HEK293 (cell line): ENCODE results near the gene KLK15.
A peak's percentile ranks its signal among the peaks of the same experiment; 100 is the strongest.

Experiments used
- CTCF ChIA-PET: fragments of 350-600 bp; formaldehyde crosslinking; extraction: SDS; loops from one replicate; lab custom pipeline; 2021; ENCODE audit warnings: antibody characterized with exemption; lab: Yijun Ruan, JAX
- POLR2A ChIA-PET: fragments of 300-600 bp; formaldehyde crosslinking; extraction: SDS; loops from one replicate; lab custom pipeline; 2020; ENCODE audit warnings: antibody characterized with exemption, inconsistent platforms; lab: Yijun Ruan, JAX
- H3K27ac ChIP-seq: fragments of 200-500 bp; sonication (Bioruptor generic); 2 replicates; pipeline ENCODE4 v1.5.1; 2014; ENCODE audit warnings: low read depth, low read length, control low read depth, inconsistent platforms; ENCODE audit errors: extremely low read depth
- H3K36me3 ChIP-seq, 2 experiments: fragments of 200-500 bp in 1 of 2; sonication (Bioruptor generic) in 1 of 2; 1 replicate in 1 of 2; 2 replicates in 1 of 2; pipeline ENCODE4 v1.5.1; 2014 to 2017; ENCODE audit warnings: inconsistent platforms in 2 of 2, low read length in 2 of 2; ENCODE audit not compliant: control insufficient read depth in 2 of 2, insufficient read depth in 1 of 2
- H3K4me1 ChIP-seq: fragments of 200-500 bp; sonication (Bioruptor generic); 2 replicates; pipeline ENCODE4 v1.5.1; 2014; ENCODE audit warnings: mild to moderate bottlenecking, low read length, inconsistent platforms; ENCODE audit not compliant: control insufficient read depth, insufficient read depth
- H3K4me3 ChIP-seq: 2 replicates; pipeline ENCODE4 v1.5.1; 2011; ENCODE audit warnings: low read depth, mild to moderate bottlenecking, control low read depth, low read length, moderate library complexity
- H3K9me3 ChIP-seq: fragments of 200-500 bp; sonication (Bioruptor generic); 2 replicates; pipeline ENCODE4 v1.5.1; 2014; ENCODE audit warnings: low read depth, low read length, inconsistent platforms; ENCODE audit not compliant: control insufficient read depth, insufficient read depth
- GLIS1 ChIP-seq: fragments of 450-650 bp; formaldehyde crosslinking; IDR thresholded peaks from 2 replicates; pipeline ENCODE4 v1.5.1; 2016; ENCODE audit warnings: missing biosample characterization, missing genetic modification characterization
- MYNN ChIP-seq: fragments of 450-650 bp; formaldehyde crosslinking; IDR thresholded peaks from 2 replicates; pipeline ENCODE4 v1.5.1; 2016; ENCODE audit warnings: missing biosample characterization, missing genetic modification characterization, borderline replicate concordance
- OVOL3 ChIP-seq: fragments of 450-650 bp; formaldehyde crosslinking; IDR thresholded peaks from 2 replicates; pipeline ENCODE4 v1.5.1; 2016; ENCODE audit warnings: missing biosample characterization, missing genetic modification characterization
- SP2 ChIP-seq: fragments of 450-650 bp; formaldehyde crosslinking; IDR thresholded peaks from 2 replicates; pipeline ENCODE4 v1.5.1; 2016; ENCODE audit warnings: missing biosample characterization, missing genetic modification characterization
- ZBTB20 ChIP-seq: fragments of 450-650 bp; formaldehyde crosslinking; IDR thresholded peaks from 2 replicates; pipeline ENCODE4 v1.5.1; 2016; ENCODE audit warnings: missing biosample characterization, missing genetic modification characterization
- ZBTB7A ChIP-seq: fragments of 450-650 bp; formaldehyde crosslinking; IDR thresholded peaks from 2 replicates; pipeline ENCODE4 v1.5.1; 2016; ENCODE audit warnings: low read depth, missing biosample characterization, missing genetic modification characterization
- ZEB2 ChIP-seq: fragments of 450-650 bp; formaldehyde crosslinking; IDR thresholded peaks from 2 replicates; pipeline ENCODE4 v1.5.1; 2016; ENCODE audit warnings: missing biosample characterization, missing genetic modification characterization
- ZNF10 ChIP-seq: fragments of 450-650 bp; formaldehyde crosslinking; IDR thresholded peaks from 2 replicates; pipeline ENCODE4 v1.5.1; 2017; ENCODE audit warnings: missing biosample characterization, missing genetic modification characterization
- ZNF114 ChIP-seq: fragments of 450-650 bp; formaldehyde crosslinking; IDR thresholded peaks from 2 replicates; pipeline ENCODE4 v1.5.0; 2017; ENCODE audit warnings: missing biosample characterization, missing genetic modification characterization
- ZNF157 ChIP-seq: fragments of 450-650 bp; formaldehyde crosslinking; IDR thresholded peaks from 2 replicates; pipeline ENCODE4 v1.5.1; 2016; ENCODE audit warnings: missing biosample characterization, missing genetic modification characterization
- ZNF19 ChIP-seq: fragments of 450-650 bp; formaldehyde crosslinking; IDR thresholded peaks from 2 replicates; pipeline ENCODE4; 2016; ENCODE audit warnings: missing biosample characterization, missing genetic modification characterization, low read depth
- ZNF223 ChIP-seq: fragments of 450-650 bp; formaldehyde crosslinking; IDR thresholded peaks from 2 replicates; pipeline ENCODE4 v1.5.1; 2016; ENCODE audit warnings: missing biosample characterization, missing genetic modification characterization
- ZNF266 ChIP-seq: fragments of 450-650 bp; formaldehyde crosslinking; IDR thresholded peaks from 2 replicates; pipeline ENCODE4 v1.5.1; 2016; ENCODE audit warnings: missing biosample characterization, missing genetic modification characterization, low read depth
- ZNF311 ChIP-seq: fragments of 450-650 bp; formaldehyde crosslinking; IDR thresholded peaks from 2 replicates; pipeline ENCODE4 v1.5.1; 2017; ENCODE audit warnings: missing biosample characterization, missing genetic modification characterization, borderline replicate concordance
- ZNF501 ChIP-seq: fragments of 450-650 bp; formaldehyde crosslinking; IDR thresholded peaks from 2 replicates; pipeline ENCODE4 v1.5.1; 2016; ENCODE audit warnings: missing biosample characterization, missing genetic modification characterization
- ZNF544 ChIP-seq: fragments of 450-650 bp; formaldehyde crosslinking; IDR thresholded peaks from 2 replicates; pipeline ENCODE4 v1.5.0; 2017; ENCODE audit warnings: missing biosample characterization, missing genetic modification characterization
- ZNF560 ChIP-seq: fragments of 450-650 bp; formaldehyde crosslinking; IDR thresholded peaks from 2 replicates; pipeline ENCODE4 v1.5.1; 2017; ENCODE audit warnings: missing biosample characterization, missing genetic modification characterization, borderline replicate concordance
- ZNF621 ChIP-seq: fragments of 450-650 bp; formaldehyde crosslinking; IDR thresholded peaks from 2 replicates; pipeline ENCODE4 v1.5.1; 2017; ENCODE audit warnings: missing biosample characterization, missing genetic modification characterization
- ZNF623 ChIP-seq: fragments of 450-650 bp; formaldehyde crosslinking; IDR thresholded peaks from 2 replicates; pipeline ENCODE4 v1.5.1; 2016; ENCODE audit warnings: missing biosample characterization, missing genetic modification characterization
- TF ChIP-seq, protein P1 (sequence below): fragments of 450-650 bp; formaldehyde crosslinking; IDR thresholded peaks from 2 replicates; pipeline ENCODE4 v1.5.1; 2016; ENCODE audit warnings: missing biosample characterization, missing genetic modification characterization
- TF ChIP-seq, protein P2 (sequence below): fragments of 450-650 bp; formaldehyde crosslinking; IDR thresholded peaks from 2 replicates; pipeline ENCODE4 v1.5.1; 2017; ENCODE audit warnings: missing biosample characterization, missing genetic modification characterization
- TF ChIP-seq, protein P3 (sequence below): fragments of 450-650 bp; formaldehyde crosslinking; IDR thresholded peaks from 2 replicates; pipeline ENCODE4 v1.5.1; 2016; ENCODE audit warnings: missing biosample characterization, missing genetic modification characterization
- TF ChIP-seq, protein P4 (sequence below): fragments of 450-650 bp; formaldehyde crosslinking; IDR thresholded peaks from 2 replicates; pipeline ENCODE4 v1.5.1; 2016; ENCODE audit warnings: missing biosample characterization, missing genetic modification characterization
- TF ChIP-seq, protein P5 (sequence below): fragments of 450-650 bp; IDR thresholded peaks from 2 replicates; pipeline ENCODE4 v1.5.1; 2018; ENCODE audit warnings: missing biosample characterization, mild to moderate bottlenecking, missing genetic modification characterization
- TF ChIP-seq, protein P6 (sequence below): sonication (generic); formaldehyde crosslinking; IDR thresholded peaks from 2 replicates; pipeline ENCODE4 v1.8.1; 2022; ENCODE audit warnings: mild to moderate bottlenecking, moderate library complexity, missing genetic modification reagents

Gene KLK15

DNA sequence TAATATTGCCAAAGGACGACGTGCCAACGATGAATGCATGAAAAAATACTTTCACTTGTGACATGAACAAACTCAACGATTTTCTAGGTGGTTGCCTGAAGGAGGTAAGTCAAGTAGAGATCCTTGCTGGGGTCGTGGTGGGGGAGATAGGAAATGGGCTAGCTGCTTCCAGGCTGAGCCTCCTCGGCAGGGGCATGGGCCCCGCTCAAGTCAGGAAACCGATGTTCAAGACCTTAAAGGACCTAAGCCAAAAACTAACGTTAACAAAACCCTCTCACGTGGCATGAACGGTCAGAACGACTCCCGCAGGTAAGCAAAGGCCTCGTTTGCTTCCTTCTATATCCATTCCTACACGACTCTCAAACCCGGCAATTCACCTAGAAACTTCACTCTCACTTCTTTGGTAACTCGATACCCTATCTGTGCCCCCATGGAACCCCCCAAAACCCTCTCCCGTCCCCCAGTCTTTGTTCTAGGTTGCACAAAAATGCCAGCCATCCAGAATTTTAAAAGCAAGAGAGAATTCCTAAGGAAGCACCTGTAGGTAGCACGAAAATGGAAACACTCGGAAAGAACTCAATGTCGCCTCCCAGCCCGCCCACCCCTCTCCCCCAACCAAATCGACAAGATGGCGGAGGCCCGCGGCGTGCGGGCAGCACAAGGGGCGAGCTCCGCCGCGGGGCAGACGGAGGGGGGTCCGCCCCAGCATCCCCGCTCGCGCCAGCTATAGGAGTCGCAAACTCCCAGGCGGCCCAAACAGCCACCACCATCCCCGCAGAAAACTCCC, 29.5 kb downstream of the KLK15 start (continued):
- TF ChIP-seq, protein P1, sequence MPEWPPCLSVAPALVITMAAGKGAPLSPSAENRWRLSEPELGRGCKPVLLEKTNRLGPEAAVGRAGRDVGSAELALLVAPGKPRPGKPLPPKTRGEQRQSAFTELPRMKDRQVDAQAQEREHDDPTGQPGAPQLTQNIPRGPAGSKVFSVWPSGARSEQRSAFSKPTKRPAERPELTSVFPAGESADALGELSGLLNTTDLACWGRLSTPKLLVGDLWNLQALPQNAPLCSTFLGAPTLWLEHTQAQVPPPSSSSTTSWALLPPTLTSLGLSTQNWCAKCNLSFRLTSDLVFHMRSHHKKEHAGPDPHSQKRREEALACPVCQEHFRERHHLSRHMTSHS (tag by site-specific recombination), result no peak
- TF ChIP-seq, protein P2, sequence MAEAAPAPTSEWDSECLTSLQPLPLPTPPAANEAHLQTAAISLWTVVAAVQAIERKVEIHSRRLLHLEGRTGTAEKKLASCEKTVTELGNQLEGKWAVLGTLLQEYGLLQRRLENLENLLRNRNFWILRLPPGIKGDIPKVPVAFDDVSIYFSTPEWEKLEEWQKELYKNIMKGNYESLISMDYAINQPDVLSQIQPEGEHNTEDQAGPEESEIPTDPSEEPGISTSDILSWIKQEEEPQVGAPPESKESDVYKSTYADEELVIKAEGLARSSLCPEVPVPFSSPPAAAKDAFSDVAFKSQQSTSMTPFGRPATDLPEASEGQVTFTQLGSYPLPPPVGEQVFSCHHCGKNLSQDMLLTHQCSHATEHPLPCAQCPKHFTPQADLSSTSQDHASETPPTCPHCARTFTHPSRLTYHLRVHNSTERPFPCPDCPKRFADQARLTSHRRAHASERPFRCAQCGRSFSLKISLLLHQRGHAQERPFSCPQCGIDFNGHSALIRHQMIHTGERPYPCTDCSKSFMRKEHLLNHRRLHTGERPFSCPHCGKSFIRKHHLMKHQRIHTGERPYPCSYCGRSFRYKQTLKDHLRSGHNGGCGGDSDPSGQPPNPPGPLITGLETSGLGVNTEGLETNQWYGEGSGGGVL (tag by site-specific recombination), result peak; percentile 7; the same call in 1 of the 2 replicates
- TF ChIP-seq ZNF560 (tag by site-specific recombination) (no peak), ZNF621 (tag by site-specific recombination) (no peak), ZNF266 (tag by site-specific recombination) (no peak), ZNF311 (tag by site-specific recombination) (no peak), GLIS1 (tag by site-specific recombination) (peak; percentile 41), ZNF157 (tag by site-specific recombination) (no peak), ZNF544 (tag by site-specific recombination) (no peak), ZBTB7A (no peak), ZNF114 (tag by site-specific recombination) (no peak), OVOL3 (tag by site-specific recombination) (no peak)
- TF ChIP-seq, protein P3, sequence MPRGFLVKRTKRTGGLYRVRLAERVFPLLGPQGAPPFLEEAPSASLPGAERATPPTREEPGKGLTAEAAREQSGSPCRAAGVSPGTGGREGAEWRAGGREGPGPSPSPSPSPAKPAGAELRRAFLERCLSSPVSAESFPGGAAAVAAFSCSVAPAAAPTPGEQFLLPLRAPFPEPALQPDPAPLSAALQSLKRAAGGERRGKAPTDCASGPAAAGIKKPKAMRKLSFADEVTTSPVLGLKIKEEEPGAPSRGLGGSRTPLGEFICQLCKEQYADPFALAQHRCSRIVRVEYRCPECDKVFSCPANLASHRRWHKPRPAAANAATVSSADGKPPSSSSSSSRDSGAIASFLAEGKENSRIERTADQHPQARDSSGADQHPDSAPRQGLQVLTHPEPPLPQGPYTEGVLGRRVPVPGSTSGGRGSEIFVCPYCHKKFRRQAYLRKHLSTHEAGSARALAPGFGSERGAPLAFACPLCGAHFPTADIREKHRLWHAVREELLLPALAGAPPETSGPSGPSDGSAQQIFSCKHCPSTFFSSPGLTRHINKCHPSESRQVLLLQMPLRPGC (tag by site-specific recombination), result no peak
- TF ChIP-seq, protein P4, sequence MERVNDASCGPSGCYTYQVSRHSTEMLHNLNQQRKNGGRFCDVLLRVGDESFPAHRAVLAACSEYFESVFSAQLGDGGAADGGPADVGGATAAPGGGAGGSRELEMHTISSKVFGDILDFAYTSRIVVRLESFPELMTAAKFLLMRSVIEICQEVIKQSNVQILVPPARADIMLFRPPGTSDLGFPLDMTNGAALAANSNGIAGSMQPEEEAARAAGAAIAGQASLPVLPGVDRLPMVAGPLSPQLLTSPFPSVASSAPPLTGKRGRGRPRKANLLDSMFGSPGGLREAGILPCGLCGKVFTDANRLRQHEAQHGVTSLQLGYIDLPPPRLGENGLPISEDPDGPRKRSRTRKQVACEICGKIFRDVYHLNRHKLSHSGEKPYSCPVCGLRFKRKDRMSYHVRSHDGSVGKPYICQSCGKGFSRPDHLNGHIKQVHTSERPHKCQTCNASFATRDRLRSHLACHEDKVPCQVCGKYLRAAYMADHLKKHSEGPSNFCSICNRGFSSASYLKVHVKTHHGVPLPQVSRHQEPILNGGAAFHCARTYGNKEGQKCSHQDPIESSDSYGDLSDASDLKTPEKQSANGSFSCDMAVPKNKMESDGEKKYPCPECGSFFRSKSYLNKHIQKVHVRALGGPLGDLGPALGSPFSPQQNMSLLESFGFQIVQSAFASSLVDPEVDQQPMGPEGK (tag by site-specific recombination), result peak; percentile 25; the same call in 1 of the 2 replicates

DNA sequence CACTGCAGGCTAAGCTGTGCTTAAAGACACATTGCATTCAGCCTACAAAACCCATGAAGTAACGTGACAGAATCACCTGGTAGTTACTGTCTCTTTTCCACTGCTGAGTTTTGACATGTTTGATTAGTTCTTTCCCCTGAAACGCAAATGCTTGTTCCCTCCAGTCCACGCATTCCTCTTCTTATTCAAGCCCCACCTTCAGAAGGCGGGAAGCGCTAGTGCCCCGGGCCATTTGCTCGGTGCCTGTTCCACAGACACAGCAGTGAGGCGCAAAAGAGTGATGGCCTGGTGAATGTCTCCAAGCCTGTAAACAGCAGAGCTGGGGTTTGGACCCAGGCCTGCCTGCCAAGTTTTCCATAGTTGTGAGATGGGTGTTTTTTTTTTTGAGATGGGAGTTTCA, 32.3 kb downstream of the KLK15 start:
- Histone ChIP-seq H3K4me1 (peaks cover 11% of the 10 kb centered on the region), H3K9me3 (no peaks in the 10 kb centered on the region), H3K4me3 (no peak overlapping the region), H3K27ac (no peak overlapping the region), H3K36me3 (peaks cover 38 to 74% of the 10 kb centered on the region in 2 experiments)
- CTCF ChIA-PET, result interaction anchor here (0.6 to 6.5 kb wide), 3 partner anchors 19 to 120 kb away, joined by 3 to 52 read pairs (median 4); no protein-coding TSS in a partner anchor
- POLR2A ChIA-PET, result interaction anchor here (5.3 kb wide), 1 partner anchor 8 kb away, joined by 85 read pairs; the partner anchor contains the start of gene ACP4
- TF ChIP-seq ZNF19 (no peak), ZNF10 (tag by site-specific recombination) (peak; percentile 80; the same call in 1 of the 2 replicates), MYNN (tag by site-specific recombination) (no peak), ZEB2 (tag by site-specific recombination) (peak; percentile 14; the same call in 1 of the 2 replicates), ZBTB20 (peak; percentile 56; the same call in 1 of the 2 replicates), ZNF501 (tag by site-specific recombination) (no peak), ZNF223 (no peak), ZNF623 (tag by site-specific recombination) (peak; percentile 76), SP2 (tag by site-specific recombination) (peak; percentile 38; the same call in 1 of the 2 replicates)
- TF ChIP-seq, protein P5, sequence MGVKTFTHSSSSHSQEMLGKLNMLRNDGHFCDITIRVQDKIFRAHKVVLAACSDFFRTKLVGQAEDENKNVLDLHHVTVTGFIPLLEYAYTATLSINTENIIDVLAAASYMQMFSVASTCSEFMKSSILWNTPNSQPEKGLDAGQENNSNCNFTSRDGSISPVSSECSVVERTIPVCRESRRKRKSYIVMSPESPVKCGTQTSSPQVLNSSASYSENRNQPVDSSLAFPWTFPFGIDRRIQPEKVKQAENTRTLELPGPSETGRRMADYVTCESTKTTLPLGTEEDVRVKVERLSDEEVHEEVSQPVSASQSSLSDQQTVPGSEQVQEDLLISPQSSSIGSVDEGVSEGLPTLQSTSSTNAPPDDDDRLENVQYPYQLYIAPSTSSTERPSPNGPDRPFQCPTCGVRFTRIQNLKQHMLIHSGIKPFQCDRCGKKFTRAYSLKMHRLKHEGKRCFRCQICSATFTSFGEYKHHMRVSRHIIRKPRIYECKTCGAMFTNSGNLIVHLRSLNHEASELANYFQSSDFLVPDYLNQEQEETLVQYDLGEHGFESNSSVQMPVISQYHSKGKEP (tag by site-specific recombination), result peak; percentile 61; the same call in 1 of the 2 replicates
- TF ChIP-seq, protein P6, sequence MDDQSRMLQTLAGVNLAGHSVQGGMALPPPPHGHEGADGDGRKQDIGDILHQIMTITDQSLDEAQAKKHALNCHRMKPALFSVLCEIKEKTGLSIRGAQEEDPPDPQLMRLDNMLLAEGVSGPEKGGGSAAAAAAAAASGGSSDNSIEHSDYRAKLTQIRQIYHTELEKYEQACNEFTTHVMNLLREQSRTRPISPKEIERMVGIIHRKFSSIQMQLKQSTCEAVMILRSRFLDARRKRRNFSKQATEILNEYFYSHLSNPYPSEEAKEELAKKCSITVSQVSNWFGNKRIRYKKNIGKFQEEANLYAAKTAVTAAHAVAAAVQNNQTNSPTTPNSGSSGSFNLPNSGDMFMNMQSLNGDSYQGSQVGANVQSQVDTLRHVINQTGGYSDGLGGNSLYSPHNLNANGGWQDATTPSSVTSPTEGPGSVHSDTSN, result no peak
